Progenitor cell of endocrine pancreas (in vitro differentiated cells): Measurements from ENCODE around the gene SUGCT. TPM values are rescaled to one million over a fixed set of nuclear protein-coding genes. Genes with fewer than 3 reads are reported as not detected.
"Not testable (repeated sequence)": the region's sequence is repeated elsewhere in the genome, so short reads cannot be mapped to it uniquely, and the experiment has no call there.

Source experiments
- DNase-seq: peaks from one replicate; pipeline ENCODE4 v3.0.0; 2021; ENCODE audit warnings: low spot score; ENCODE audit not compliant: unreplicated experiment
- H3K27ac Mint-ChIP-seq: 2 replicates; pipeline ENCODE4 v1.8.0; 2021; ENCODE audit warnings: mild to moderate bottlenecking, moderate library complexity, mixed read lengths
- H3K27me3 Mint-ChIP-seq: 2 replicates; pipeline ENCODE4 v1.8.0; 2021; ENCODE audit warnings: mixed read lengths
- H3K36me3 Mint-ChIP-seq: 2 replicates; pipeline ENCODE4 v1.8.0; 2022; ENCODE audit warnings: mixed read lengths; ENCODE audit not compliant: insufficient read depth
- H3K4me1 Mint-ChIP-seq: 2 replicates; pipeline ENCODE4 v1.8.0; 2021; ENCODE audit warnings: low read depth, mixed read lengths
- H3K4me3 Mint-ChIP-seq: 2 replicates; pipeline ENCODE4 v1.8.0; 2021; ENCODE audit warnings: low read depth, mild to moderate bottlenecking, moderate library complexity, mixed read lengths
- H3K9me3 Mint-ChIP-seq: 2 replicates; pipeline ENCODE4 v1.8.0; 2021; ENCODE audit warnings: low read depth, mixed read lengths
- CTCF ChIP-seq: fragments of 200-600 bp; sonication (generic); IDR thresholded peaks from one replicate; pipeline ENCODE4 v1.5.0; 2021; ENCODE audit warnings: antibody characterized with exemption, mild to moderate bottlenecking; ENCODE audit not compliant: unreplicated experiment
- total RNA-seq: library from RNA; stranded (reverse); gene quantifications from 2 replicates; pipeline ENCODE4 v1.2.1, GENCODE V29; 2021

Gene SUGCT
- total RNA-seq, 1 donor from 2014 or later, result 6.2 TPM

- no peak overlapping the region for H3K27ac Mint-ChIP-seq
- H3K4me3 Mint-ChIP-seq, result no peak overlapping the region
These were observed 512.9 kb downstream of the SUGCT start for GRCh38 chr7:40647719-40648118.

GRCh38 chr7:40649247-40649646 lies 514.4 kb downstream of the SUGCT start:
- DNase-seq, result no peak
- Mint-ChIP-seq H3K27ac (no peak overlapping the region), H3K9me3 (peaks cover 3% of the 10 kb centered on the region), H3K27me3 (peaks cover 4% of the 10 kb centered on the region), H3K4me3 (no peak overlapping the region), H3K4me1 (peaks cover 5% of the 10 kb centered on the region), H3K36me3 (no peaks in the 10 kb centered on the region)
- no peak for TF ChIP-seq CTCF

More at GRCh38 chr7:40647719-40648118, 512.9 kb downstream of the SUGCT start:
- Mint-ChIP-seq H3K27me3 (peaks cover 4% of the 10 kb centered on the region), H3K36me3 (no peaks in the 10 kb centered on the region), H3K4me1 (peaks cover 6% of the 10 kb centered on the region), H3K9me3 (peaks cover 3% of the 10 kb centered on the region)
- no peak for TF ChIP-seq CTCF
- no peak for DNase-seq

GRCh38 chr7:40650903-40651302 lies 516.1 kb downstream of the SUGCT start:
- H3K9me3 Mint-ChIP-seq, result not testable (repeated sequence)

GRCh38 chr7:40654171-40654570 lies 519.4 kb downstream of the SUGCT start:
- no peak for DNase-seq
- H3K27me3 Mint-ChIP-seq, result no peaks in the 10 kb centered on the region
- no peak overlapping the region for H3K4me3 Mint-ChIP-seq
- TF ChIP-seq CTCF, result no peak
- no peaks in the 10 kb centered on the region for H3K4me1 Mint-ChIP-seq
- H3K27ac Mint-ChIP-seq, result no peak overlapping the region
- no peaks in the 10 kb centered on the region for H3K36me3 Mint-ChIP-seq
- peaks cover 3% of the 10 kb centered on the region for H3K9me3 Mint-ChIP-seq

More at GRCh38 chr7:40650903-40651302, 516.1 kb downstream of the SUGCT start:
- H3K4me3 Mint-ChIP-seq, H3K36me3 Mint-ChIP-seq, H3K27me3 Mint-ChIP-seq, DNase-seq, H3K4me1 Mint-ChIP-seq, H3K27ac Mint-ChIP-seq: not testable (repeated sequence)

- TF ChIP-seq CTCF, result no peak
- H3K36me3 Mint-ChIP-seq, result no peaks in the 10 kb centered on the region
- no peaks in the 10 kb centered on the region for H3K27me3 Mint-ChIP-seq
- H3K9me3 Mint-ChIP-seq, result peaks cover 3% of the 10 kb centered on the region
- no peak overlapping the region for H3K27ac Mint-ChIP-seq
- no peak overlapping the region for H3K4me3 Mint-ChIP-seq
- H3K4me1 Mint-ChIP-seq, result no peaks in the 10 kb centered on the region
- DNase-seq, result no peak
These were observed 520.6 kb downstream of the SUGCT start for GRCh38 chr7:40655426-40655825.

- no peak for DNase-seq
- H3K4me1 Mint-ChIP-seq, result no peaks in the 10 kb centered on the region
- H3K4me3 Mint-ChIP-seq, result no peak overlapping the region
- H3K36me3 Mint-ChIP-seq, result no peaks in the 10 kb centered on the region
- no peaks in the 10 kb centered on the region for H3K9me3 Mint-ChIP-seq
- no peak overlapping the region for H3K27ac Mint-ChIP-seq
- no peak for TF ChIP-seq CTCF
- H3K27me3 Mint-ChIP-seq, result no peaks in the 10 kb centered on the region
These were observed 521.5 kb downstream of the SUGCT start for GRCh38 chr7:40656349-40656748.
